Left ventricle myocardium inferior (tissue), 1 donor: ENCODE measurements around the gene XPR1. TPM values are rescaled to one million over a fixed set of nuclear protein-coding genes. Genes with fewer than 3 reads are reported as not detected.

ENCODE experiments used
- DNase-seq: peaks from one replicate; pipeline ENCODE4 v3.0.0-alpha.2; 2020
- H3K27ac ChIP-seq: fragments of 200-600 bp; replicated peaks from 2 replicates; pipeline ENCODE4 v1.8.0; 2021
- H3K27me3 ChIP-seq: fragments of 200-600 bp; 2 replicates; pipeline ENCODE4 v1.8.0; 2021; ENCODE audit warnings: low read depth
- H3K36me3 ChIP-seq: fragments of 200-600 bp; 2 replicates; pipeline ENCODE4 v1.8.0; 2021
- H3K4me1 ChIP-seq: fragments of 200-600 bp; 2 replicates; pipeline ENCODE4 v1.8.0; 2021
- H3K4me3 ChIP-seq: fragments of 200-600 bp; 2 replicates; pipeline ENCODE4 v1.8.0; 2021; ENCODE audit warnings: mild to moderate bottlenecking, moderate library complexity
- H3K9me3 ChIP-seq: fragments of 200-600 bp; replicated peaks from 2 replicates; pipeline ENCODE4 v1.8.0; 2021
- intact Hi-C: fragments of 100-400 bp; cut with micrococcal nuclease; formaldehyde crosslinking; loops from one replicate; pipeline ENCODE4 v1.11.0; 2022
- total RNA-seq: library from RNA; stranded (reverse); fragmentation: NEBNext Ultra II Directional; extraction: Animal tissue kit (Norgen Biotek cat#: 25700); gene quantifications from one replicate; pipeline ENCODE4 v1.2.1, GENCODE V29; 2021
- TF ChIP-seq, protein P1 (sequence below): fragments of 200-600 bp; IDR thresholded peaks from 2 replicates; pipeline ENCODE4 v1.8.0; 2021; ENCODE audit warnings: antibody characterized with exemption, mild to moderate bottlenecking, borderline replicate concordance
- donor health status: DM: no; HTN: yes; CAD: no; lungs with severe emphysema.

Gene XPR1
- total RNA-seq, 1 donor from 2014 or later: 60.4 TPM

DNA sequence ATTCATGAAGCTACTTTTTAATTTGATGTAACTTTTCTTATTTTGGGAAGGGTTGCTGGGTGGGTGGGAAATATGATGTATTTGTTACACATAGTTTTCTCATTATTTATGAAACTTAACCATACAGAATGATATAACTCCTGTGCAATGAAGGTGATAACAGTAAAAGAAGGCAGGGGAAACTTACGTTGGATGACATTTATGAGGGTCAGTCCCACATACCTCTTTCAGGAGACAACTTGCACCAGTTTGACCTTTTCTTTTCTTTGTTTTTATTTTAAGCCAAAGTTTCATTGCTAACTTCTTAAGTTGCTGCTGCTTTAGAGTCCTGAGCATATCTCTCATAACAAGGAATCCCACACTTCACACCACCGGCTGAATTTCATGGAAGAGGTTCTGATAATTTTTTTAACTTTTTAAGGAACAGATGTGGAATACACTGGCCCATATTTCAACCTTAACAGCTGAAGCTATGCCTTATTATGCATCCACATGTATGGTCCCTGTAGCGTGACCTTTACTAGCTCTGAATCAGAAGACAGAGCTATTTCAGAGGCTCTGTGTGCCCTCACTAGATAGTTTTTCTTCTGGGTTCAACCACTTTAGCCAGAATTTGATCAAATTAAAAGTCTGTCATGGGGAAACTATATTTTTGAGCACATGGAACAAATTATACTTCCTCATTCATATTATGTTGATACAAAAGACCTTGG is 252.9 kb downstream of the XPR1 start:
- Histone ChIP-seq H3K4me3 (no peak overlapping the region), H3K9me3 (no peaks in the 10 kb centered on the region), H3K36me3 (peaks cover 25% of the 10 kb centered on the region), H3K4me1 (no peaks in the 10 kb centered on the region), H3K27me3 (no peaks in the 10 kb centered on the region), H3K27ac (no peak overlapping the region)
- TF ChIP-seq, protein P1, sequence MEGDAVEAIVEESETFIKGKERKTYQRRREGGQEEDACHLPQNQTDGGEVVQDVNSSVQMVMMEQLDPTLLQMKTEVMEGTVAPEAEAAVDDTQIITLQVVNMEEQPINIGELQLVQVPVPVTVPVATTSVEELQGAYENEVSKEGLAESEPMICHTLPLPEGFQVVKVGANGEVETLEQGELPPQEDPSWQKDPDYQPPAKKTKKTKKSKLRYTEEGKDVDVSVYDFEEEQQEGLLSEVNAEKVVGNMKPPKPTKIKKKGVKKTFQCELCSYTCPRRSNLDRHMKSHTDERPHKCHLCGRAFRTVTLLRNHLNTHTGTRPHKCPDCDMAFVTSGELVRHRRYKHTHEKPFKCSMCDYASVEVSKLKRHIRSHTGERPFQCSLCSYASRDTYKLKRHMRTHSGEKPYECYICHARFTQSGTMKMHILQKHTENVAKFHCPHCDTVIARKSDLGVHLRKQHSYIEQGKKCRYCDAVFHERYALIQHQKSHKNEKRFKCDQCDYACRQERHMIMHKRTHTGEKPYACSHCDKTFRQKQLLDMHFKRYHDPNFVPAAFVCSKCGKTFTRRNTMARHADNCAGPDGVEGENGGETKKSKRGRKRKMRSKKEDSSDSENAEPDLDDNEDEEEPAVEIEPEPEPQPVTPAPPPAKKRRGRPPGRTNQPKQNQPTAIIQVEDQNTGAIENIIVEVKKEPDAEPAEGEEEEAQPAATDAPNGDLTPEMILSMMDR: no peak
- no peak for DNase-seq
- intact Hi-C loops: loop anchor here (10.0 kb wide), 1 partner anchor 280 kb away; no protein-coding TSS in a partner anchor

DNA sequence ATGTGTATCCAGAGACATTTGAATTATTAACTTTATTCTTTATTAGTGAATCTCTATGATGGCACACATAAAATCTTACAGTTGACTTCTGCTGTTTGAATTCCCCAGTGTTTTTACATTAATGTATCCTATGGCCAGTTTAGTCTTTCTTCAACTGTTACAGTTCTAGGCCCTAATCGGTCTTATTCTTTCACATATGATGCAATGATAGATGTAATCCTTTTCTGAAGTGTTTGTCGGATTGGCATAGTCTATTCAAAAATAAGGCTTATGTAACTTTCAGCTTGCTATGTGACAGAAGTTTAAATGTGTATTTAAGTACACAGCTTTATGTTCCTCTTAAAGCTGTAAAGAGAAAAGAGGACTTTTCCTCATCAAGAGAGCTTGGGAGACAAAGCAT is 254.5 kb downstream of the XPR1 start:
- Histone ChIP-seq H3K4me3 (no peak overlapping the region), H3K4me1 (no peaks in the 10 kb centered on the region), H3K27ac (no peak overlapping the region), H3K9me3 (no peaks in the 10 kb centered on the region), H3K36me3 (peaks cover 18% of the 10 kb centered on the region), H3K27me3 (no peaks in the 10 kb centered on the region)
- intact Hi-C loops: loop anchor here (10.0 kb wide), 1 partner anchor 278 kb away; no protein-coding TSS in a partner anchor
- DNase-seq: no peak
- TF ChIP-seq, protein P1: no peak

DNA sequence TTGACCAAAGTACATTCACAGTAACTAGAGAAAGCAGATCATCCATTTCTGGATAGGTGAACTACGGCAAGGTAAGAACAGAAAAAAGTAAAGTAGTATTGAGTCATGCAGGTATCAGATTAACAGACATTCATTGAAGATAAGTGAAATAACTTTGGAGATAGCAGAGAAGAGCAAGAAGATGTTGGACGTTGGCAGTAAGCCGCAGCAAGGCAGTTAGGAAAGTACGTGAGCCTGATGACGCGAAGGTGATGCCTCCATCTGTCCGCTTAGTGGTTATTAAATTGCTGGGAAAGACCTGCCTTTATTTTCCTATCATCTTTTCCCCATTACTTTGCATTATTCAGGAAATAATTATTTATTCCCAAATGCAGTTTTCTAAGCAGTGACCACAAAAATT is 256.0 kb downstream of the XPR1 start:
- no peaks in the 10 kb centered on the region for H3K9me3 ChIP-seq
- H3K27ac ChIP-seq: no peak overlapping the region
- no peak overlapping the region for H3K4me3 ChIP-seq
- peaks cover 18% of the 10 kb centered on the region for H3K36me3 ChIP-seq
- H3K4me1 ChIP-seq: no peaks in the 10 kb centered on the region
- DNase-seq: no peak
- TF ChIP-seq, protein P1: no peak
- intact Hi-C loops: loop anchor here (10.0 kb wide), 1 partner anchor 277 kb away; no protein-coding TSS in a partner anchor
- H3K27me3 ChIP-seq: no peaks in the 10 kb centered on the region

DNA sequence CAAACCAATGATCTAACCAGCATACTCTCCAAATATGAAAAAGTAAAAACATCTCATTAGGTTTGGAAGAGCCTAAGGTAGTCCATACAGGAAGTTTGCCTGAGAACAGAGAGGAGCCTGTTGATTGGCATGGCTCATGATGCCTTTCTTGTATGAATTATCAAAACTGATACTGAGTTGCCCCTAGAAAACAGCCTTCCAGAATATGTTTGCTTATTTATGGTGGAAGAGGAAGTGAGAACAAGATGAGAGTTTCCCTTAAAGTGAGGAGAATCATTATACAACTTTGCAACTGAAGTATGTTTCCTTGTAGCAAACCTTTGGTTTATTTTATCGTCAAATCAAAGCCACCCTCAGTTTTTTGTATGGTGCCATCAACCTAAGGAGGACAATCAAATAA is 257.0 kb downstream of the XPR1 start:
- DNase-seq: no peak
- Histone ChIP-seq H3K27me3 (no peaks in the 10 kb centered on the region), H3K27ac (no peak overlapping the region), H3K36me3 (peaks cover 16% of the 10 kb centered on the region), H3K9me3 (no peaks in the 10 kb centered on the region), H3K4me3 (no peak overlapping the region), H3K4me1 (peaks cover 7% of the 10 kb centered on the region)
- TF ChIP-seq, protein P1: no peak
- intact Hi-C loops: loop anchor here (10.0 kb wide), 1 partner anchor 276 kb away; no protein-coding TSS in a partner anchor

DNA sequence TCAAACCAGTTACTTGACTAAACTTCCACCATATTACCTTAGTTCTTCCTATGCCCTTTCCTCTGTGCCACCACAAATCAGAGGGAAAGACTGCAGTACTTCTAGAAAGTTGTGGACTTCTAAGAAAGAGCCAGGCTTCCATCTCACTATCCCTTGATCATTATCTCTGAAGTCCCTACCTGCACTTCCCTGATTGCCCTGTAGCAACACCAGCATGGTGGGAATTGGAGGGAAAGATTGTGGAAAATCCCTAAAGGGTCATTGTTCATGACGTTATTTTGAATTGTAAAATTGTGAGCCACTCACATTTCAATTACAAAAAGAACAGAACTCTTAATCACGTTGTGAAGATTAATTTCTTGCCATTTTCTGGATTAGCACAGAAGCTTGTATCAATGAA is 257.5 kb downstream of the XPR1 start:
- no peak for DNase-seq
- intact Hi-C loops: loop anchor here (10.0 kb wide), 1 partner anchor 275 kb away; no protein-coding TSS in a partner anchor
- H3K9me3 ChIP-seq: no peaks in the 10 kb centered on the region

More for the DNA sequence above, 257.5 kb downstream of the XPR1 start:
- no peaks in the 10 kb centered on the region for H3K27me3 ChIP-seq
- H3K36me3 ChIP-seq: peaks cover 11% of the 10 kb centered on the region
- TF ChIP-seq, protein P1: no peak
- H3K27ac ChIP-seq: no peak overlapping the region
- peaks cover 11% of the 10 kb centered on the region for H3K4me1 ChIP-seq
- no peak overlapping the region for H3K4me3 ChIP-seq
